Smooth muscle cell (in vitro differentiated cells): ENCODE data around the gene ZNF678. TPM values are rescaled to one million over a fixed set of nuclear protein-coding genes. Genes with fewer than 3 reads are reported as not detected.

Source experiments
- DNase-seq: peaks from one replicate; lab custom pipeline; 2025; ENCODE audit not compliant: unreplicated experiment; lab: John Stamatoyannopoulos, UW
- H2AFZ ChIP-seq: fragments of 200-600 bp; sonication (generic); 2 replicates; pipeline ENCODE4 v1.6.0; 2016; ENCODE audit warnings: antibody characterized with exemption, low read depth, mild to moderate bottlenecking
- H3F3A ChIP-seq: fragments of 200-600 bp; sonication (generic); 2 replicates; pipeline ENCODE4 v1.6.0; 2017; ENCODE audit warnings: antibody characterized with exemption, low read depth
- H3K27ac ChIP-seq: fragments of 200-600 bp; sonication (generic); 2 replicates; pipeline ENCODE4 v1.5.1; 2016; ENCODE audit warnings: low read depth, mild to moderate bottlenecking
- H3K27me3 ChIP-seq: fragments of 200-600 bp; sonication (generic); 2 replicates; pipeline ENCODE4 v1.6.1; 2016; ENCODE audit warnings: low read depth, mild to moderate bottlenecking
- H3K36me3 ChIP-seq: fragments of 200-600 bp; sonication (generic); 2 replicates; pipeline ENCODE4 v1.5.1; 2016; ENCODE audit warnings: low read depth
- H3K4me1 ChIP-seq: fragments of 200-600 bp; sonication (generic); 2 replicates; pipeline ENCODE4 v1.5.1; 2016; ENCODE audit warnings: low read depth
- H3K4me2 ChIP-seq: fragments of 200-600 bp; sonication (generic); 2 replicates; pipeline ENCODE4 v1.6.0; 2016; ENCODE audit warnings: mild to moderate bottlenecking
- H3K4me3 ChIP-seq: fragments of 200-600 bp; sonication (generic); 2 replicates; pipeline ENCODE4 v1.5.1; 2016; ENCODE audit warnings: mild to moderate bottlenecking
- H3K79me2 ChIP-seq: fragments of 200-600 bp; sonication (generic); 2 replicates; pipeline ENCODE4 v1.6.0; 2016; ENCODE audit warnings: low read depth, mild to moderate bottlenecking
- H3K9ac ChIP-seq: fragments of 200-600 bp; sonication (generic); 2 replicates; pipeline ENCODE4 v1.6.0; 2016; ENCODE audit warnings: low read depth
- H3K9me3 ChIP-seq: fragments of 200-600 bp; sonication (generic); replicated peaks from 2 replicates; pipeline ENCODE4 v1.5.1; 2016; ENCODE audit warnings: low read depth
- H4K20me1 ChIP-seq: fragments of 200-600 bp; sonication (generic); 2 replicates; pipeline ENCODE4 v1.6.0; 2016; ENCODE audit warnings: low read depth
- WGBS: methylation state at CpG from one replicate; pipeline ENCODE4 v1.1.7; 2016; ENCODE audit warnings: low lambda C conversion rate; 5-methylcytosine and 5-hydroxymethylcytosine counted together
- polyA plus RNA-seq: library from polyadenylated mRNA; unstranded; fragments of >200 nt; fragmentation: Nextera tagmentation; extraction: Ambion mirVana; gene quantifications from 2 replicates; pipeline ENCODE4 v1.2.1, GENCODE V29; 2016
- total RNA-seq: library from RNA; depleted of rRNA; stranded (reverse); fragments of >200 nt; gene quantifications from 2 replicates; pipeline ENCODE4 v1.2.3, GENCODE V29; 2014
- TF ChIP-seq, protein P1 (sequence below): fragments of 200-600 bp; sonication (generic); IDR thresholded peaks from 2 replicates; pipeline ENCODE4 v1.5.1; 2017; ENCODE audit warnings: borderline replicate concordance, mild to moderate bottlenecking, antibody characterized with exemption; ENCODE audit not compliant: insufficient read depth, poor library complexity, severe bottlenecking

The ZNF678 gene
- total and polyA plus RNA-seq, 2 experiments from 2014 or later, result 2.1 to 8.7 TPM

DNA sequence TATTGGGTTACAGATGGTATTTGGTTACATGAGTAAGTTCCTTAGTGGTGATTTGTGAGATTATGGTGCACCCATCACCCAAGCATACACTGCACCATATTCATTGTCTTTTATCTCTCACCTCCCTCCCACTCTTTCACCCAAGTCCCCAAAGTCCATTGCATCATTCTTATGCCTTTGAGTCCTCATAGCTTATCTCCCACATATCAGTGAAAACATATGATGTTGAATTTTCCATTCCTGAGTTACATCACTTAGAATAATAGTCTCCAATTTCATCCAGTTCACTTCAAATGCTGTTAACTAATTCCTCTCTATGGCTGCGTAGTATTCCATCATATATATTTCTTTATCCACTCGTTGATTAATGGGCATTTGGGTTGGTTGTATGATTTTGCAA, 36.8 kb upstream of the ZNF678 start:
- H3K4me2 ChIP-seq, result no peak overlapping the region
- no peak overlapping the region for H3K27ac ChIP-seq
- no peak for DNase-seq
- no peaks in the 10 kb centered on the region for H3F3A ChIP-seq
- H3K4me3 ChIP-seq, result no peak overlapping the region
- 89% methylated on average over 2 of the region's 2 CpGs for WGBS
- no peak overlapping the region for H2AFZ ChIP-seq
- H3K27me3 ChIP-seq, result no peaks in the 10 kb centered on the region
- H4K20me1 ChIP-seq, result no peaks in the 10 kb centered on the region
- no peak overlapping the region for H3K9ac ChIP-seq
- no peaks in the 10 kb centered on the region for H3K4me1 ChIP-seq
- H3K79me2 ChIP-seq, result no peaks in the 10 kb centered on the region
- peaks cover 8% of the 10 kb centered on the region for H3K36me3 ChIP-seq
- TF ChIP-seq, protein P1, sequence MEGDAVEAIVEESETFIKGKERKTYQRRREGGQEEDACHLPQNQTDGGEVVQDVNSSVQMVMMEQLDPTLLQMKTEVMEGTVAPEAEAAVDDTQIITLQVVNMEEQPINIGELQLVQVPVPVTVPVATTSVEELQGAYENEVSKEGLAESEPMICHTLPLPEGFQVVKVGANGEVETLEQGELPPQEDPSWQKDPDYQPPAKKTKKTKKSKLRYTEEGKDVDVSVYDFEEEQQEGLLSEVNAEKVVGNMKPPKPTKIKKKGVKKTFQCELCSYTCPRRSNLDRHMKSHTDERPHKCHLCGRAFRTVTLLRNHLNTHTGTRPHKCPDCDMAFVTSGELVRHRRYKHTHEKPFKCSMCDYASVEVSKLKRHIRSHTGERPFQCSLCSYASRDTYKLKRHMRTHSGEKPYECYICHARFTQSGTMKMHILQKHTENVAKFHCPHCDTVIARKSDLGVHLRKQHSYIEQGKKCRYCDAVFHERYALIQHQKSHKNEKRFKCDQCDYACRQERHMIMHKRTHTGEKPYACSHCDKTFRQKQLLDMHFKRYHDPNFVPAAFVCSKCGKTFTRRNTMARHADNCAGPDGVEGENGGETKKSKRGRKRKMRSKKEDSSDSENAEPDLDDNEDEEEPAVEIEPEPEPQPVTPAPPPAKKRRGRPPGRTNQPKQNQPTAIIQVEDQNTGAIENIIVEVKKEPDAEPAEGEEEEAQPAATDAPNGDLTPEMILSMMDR, result no peak
- H3K9me3 ChIP-seq, result peaks cover 38% of the 10 kb centered on the region

DNA sequence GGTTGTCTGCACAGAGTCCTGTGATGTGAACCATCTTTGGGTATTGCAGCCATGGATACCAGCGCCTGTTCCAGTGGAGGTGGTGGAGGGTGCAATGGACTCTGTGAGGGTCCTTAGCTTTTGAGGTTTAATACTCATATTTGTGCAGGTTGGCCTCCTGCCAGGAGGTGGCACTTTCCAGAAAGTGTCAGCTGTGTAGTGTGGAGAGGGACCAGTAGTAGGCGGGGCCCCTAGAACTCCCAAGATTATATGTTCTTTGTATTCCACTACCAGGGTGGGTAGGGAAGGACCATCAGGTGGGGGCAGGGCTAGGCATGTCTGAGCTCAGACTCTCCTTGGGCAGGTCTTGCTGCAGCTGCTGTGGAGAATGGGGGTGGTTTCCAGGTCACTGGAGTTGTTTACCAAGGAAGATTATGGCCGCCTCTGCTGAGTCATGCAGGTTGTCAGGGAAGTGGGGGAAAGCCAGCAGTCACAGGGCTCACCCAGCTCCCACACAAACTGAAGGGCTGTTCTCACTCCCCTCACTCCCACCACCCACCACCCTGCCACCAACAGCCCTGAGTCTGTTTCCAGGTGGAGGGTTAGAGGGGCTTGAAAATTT, 31.2 kb upstream of the ZNF678 start:
- WGBS, result 92% methylated on average over 3 of the region's 3 CpGs
- DNase-seq, result no peak
- H3K4me3 ChIP-seq, result no peak overlapping the region
- H3F3A ChIP-seq, result no peaks in the 10 kb centered on the region
- H3K27me3 ChIP-seq, result no peaks in the 10 kb centered on the region
- no peaks in the 10 kb centered on the region for H3K4me1 ChIP-seq
- TF ChIP-seq, protein P1, result no peak
- H2AFZ ChIP-seq, result no peak overlapping the region
- no peaks in the 10 kb centered on the region for H4K20me1 ChIP-seq
- no peak overlapping the region for H3K4me2 ChIP-seq
- H3K79me2 ChIP-seq, result no peaks in the 10 kb centered on the region
- peaks cover 8% of the 10 kb centered on the region for H3K36me3 ChIP-seq
- H3K9me3 ChIP-seq, result peaks cover 55% of the 10 kb centered on the region
- H3K9ac ChIP-seq, result no peak overlapping the region
- H3K27ac ChIP-seq, result no peak overlapping the region

DNA sequence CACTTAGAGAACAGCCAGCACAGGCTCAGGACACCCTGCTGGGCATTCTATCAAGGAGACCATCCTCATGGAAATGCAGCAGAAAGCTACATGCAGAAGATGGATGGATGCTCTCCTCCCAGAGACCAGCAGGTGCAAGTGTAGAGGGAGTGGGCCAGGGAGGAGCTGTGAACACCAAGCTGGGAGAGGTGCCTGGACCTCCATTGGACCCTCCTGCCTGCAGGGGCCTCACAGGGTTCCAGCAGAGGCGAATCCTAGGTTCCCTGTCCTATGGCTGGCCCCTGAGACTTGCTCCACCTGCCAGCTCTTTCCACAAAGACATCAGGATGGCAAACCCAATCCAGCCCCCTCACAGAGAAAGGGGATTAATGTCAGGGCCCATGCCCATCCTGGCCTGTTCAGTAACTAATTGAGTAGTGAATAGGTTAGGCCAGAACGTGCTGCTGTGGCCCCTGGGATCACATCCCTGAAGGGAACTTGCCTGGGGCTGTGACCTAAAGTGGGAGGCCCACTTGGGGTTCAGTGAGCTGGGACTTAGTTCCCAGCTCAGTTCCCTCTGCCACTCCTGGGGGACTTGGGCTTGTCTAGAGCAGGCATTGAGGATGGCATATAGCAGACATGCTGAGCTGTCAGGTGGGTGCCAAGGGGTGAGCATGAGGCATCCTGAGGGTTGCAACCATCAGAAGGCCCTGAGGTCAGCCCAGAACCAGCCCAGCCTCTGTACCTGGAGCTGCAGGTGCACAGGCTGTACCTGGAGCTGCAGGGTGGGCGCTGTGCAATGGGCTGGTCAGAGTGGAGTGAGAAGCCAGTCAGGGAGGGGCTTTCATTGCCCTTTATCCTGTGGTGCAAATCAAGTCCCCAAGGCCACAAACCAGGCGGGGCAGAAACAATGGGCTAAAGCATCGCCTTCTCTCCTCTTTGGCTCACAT, 22.9 kb upstream of the ZNF678 start:
- H3K9me3 ChIP-seq, result peaks cover 5% of the 10 kb centered on the region
- H2AFZ ChIP-seq, result no peak overlapping the region
- no peak overlapping the region for H3K9ac ChIP-seq
- no peaks in the 10 kb centered on the region for H3K36me3 ChIP-seq
- TF ChIP-seq, protein P1, result no peak
- no peaks in the 10 kb centered on the region for H3F3A ChIP-seq
- no peak overlapping the region for H3K4me3 ChIP-seq
- no peaks in the 10 kb centered on the region for H3K79me2 ChIP-seq
- no peak overlapping the region for H3K27ac ChIP-seq
- 90% methylated on average over 5 of the region's 5 CpGs for WGBS
- no peaks in the 10 kb centered on the region for H3K4me1 ChIP-seq
- H3K27me3 ChIP-seq, result no peaks in the 10 kb centered on the region
- H3K4me2 ChIP-seq, result no peak overlapping the region
- no peak for DNase-seq
- H4K20me1 ChIP-seq, result no peaks in the 10 kb centered on the region
